ENCODE measurements around the gene CADM1. TPM values are rescaled to one million over a fixed set of nuclear protein-coding genes. Genes with fewer than 3 reads are reported as not detected.

The CADM1 gene
- total RNA-seq, 1 experiment from 2014 or later = 30.8 TPM

GRCh38 chr11:115188898-115189278, 315.3 kb downstream of the CADM1 start:
- no peak for DNase-seq (ENCODE audit: low read depth)

GRCh38 chr11:115188188-115188897, 315.9 kb downstream of the CADM1 start:
- DNase-seq (ENCODE audit: low read depth) = no peak

GRCh38 chr11:115185931-115186330, 318.3 kb downstream of the CADM1 start:
- no peak for DNase-seq (ENCODE audit: low read depth)

GRCh38 chr11:115185507-115185906, 318.7 kb downstream of the CADM1 start:
- no peak for DNase-seq (ENCODE audit: low read depth)

GRCh38 chr11:115184901-115185300, 319.3 kb downstream of the CADM1 start:
- no peak for DNase-seq (ENCODE audit: low read depth)

- no peak for DNase-seq (ENCODE audit: low read depth)
These were observed 320.4 kb downstream of the CADM1 start for GRCh38 chr11:115183830-115184229.

- DNase-seq (ENCODE audit: low read depth) = no peak
These were observed 321.1 kb downstream of the CADM1 start for GRCh38 chr11:115183136-115183535.

GRCh38 chr11:115182282-115182955, 321.8 kb downstream of the CADM1 start:
- no peak for DNase-seq (ENCODE audit: low read depth)

GRCh38 chr11:115181538-115181937, 322.7 kb downstream of the CADM1 start:
- no peak for DNase-seq (ENCODE audit: low read depth)

- no peak for DNase-seq (ENCODE audit: low read depth)
These were observed 323.9 kb downstream of the CADM1 start for GRCh38 chr11:115180272-115180671.

GRCh38 chr11:115179636-115180035, 324.6 kb downstream of the CADM1 start:
- no peak for DNase-seq (ENCODE audit: low read depth)

GRCh38 chr11:115178705-115179104, 325.5 kb downstream of the CADM1 start:
- DNase-seq (ENCODE audit: low read depth) = no peak

- no peak for DNase-seq (ENCODE audit: low read depth)
These were observed 331.1 kb downstream of the CADM1 start for GRCh38 chr11:115173136-115173535.

- no peak for DNase-seq (ENCODE audit: low read depth)
These were observed 333.9 kb downstream of the CADM1 start for GRCh38 chr11:115170133-115170815.

GRCh38 chr11:115169251-115169650, 335.0 kb downstream of the CADM1 start:
- DNase-seq (ENCODE audit: low read depth) = no peak

GRCh38 chr11:115168686-115169085, 335.5 kb downstream of the CADM1 start:
- DNase-seq (ENCODE audit: low read depth) = no peak

- DNase-seq (ENCODE audit: low read depth) = no peak
These were observed 336.0 kb downstream of the CADM1 start for GRCh38 chr11:115168229-115168671.

GRCh38 chr11:115167456-115167855, 336.8 kb downstream of the CADM1 start:
- no peak for DNase-seq (ENCODE audit: low read depth)

- no peak for DNase-seq (ENCODE audit: low read depth)
These were observed 337.4 kb downstream of the CADM1 start for GRCh38 chr11:115166820-115167219.

- DNase-seq (ENCODE audit: low read depth) = no peak
These were observed 339.4 kb downstream of the CADM1 start for GRCh38 chr11:115164774-115165173.

- DNase-seq (ENCODE audit: low read depth) = no peak
These were observed 341.3 kb downstream of the CADM1 start for GRCh38 chr11:115162919-115163318.

- DNase-seq (ENCODE audit: low read depth) = no peak
These were observed 342.3 kb downstream of the CADM1 start for GRCh38 chr11:115161876-115162275.
